HCT116 (cell line): ENCODE data around the gene ADAMTS20. TPM values are rescaled to one million over a fixed set of nuclear protein-coding genes. Genes with fewer than 3 reads are reported as not detected.

Source experiments
- ATAC-seq: fragments of 200-7000 bp; cut with Tn5 transposase; 2 replicates; pipeline ENCODE4 v1.9.1; 2020; ENCODE audit warnings: mild to moderate bottlenecking, moderate library complexity
- BruUV-seq: library from RNA; stranded (reverse); fragments of 400-500 nt; replicated peaks from 2 replicates; lab custom pipeline; 2021; lab: Mats Ljungman, UMichigan
- CTCF ChIA-PET: fragments of 300-600 bp; sonication (Branson Sonifier 250); formaldehyde crosslinking; loops from one replicate; lab custom pipeline; 2021; ENCODE audit warnings: antibody characterized with exemption; lab: Charles Lee
- POLR2A ChIA-PET: fragments of 300-600, 350-600 bp; sonication (Branson Sonifier 250); formaldehyde crosslinking; loops from one replicate; lab custom pipeline; 2021; ENCODE audit warnings: antibody characterized with exemption; lab: Charles Lee
- RAD21 ChIA-PET, 2 experiments: fragments of 300-600 bp; sonication (Branson Sonifier 250); formaldehyde crosslinking; loops; one replicate each; lab custom pipeline; 2023; ENCODE audit warnings: low total read pairs in 2 of 2; ENCODE audit not compliant: uncharacterized antibody in 2 of 2, unreplicated experiment in 2 of 2, low non-redundant PET in 1 of 2; lab: Charles Lee
- DNase-seq: peaks from one replicate; pipeline ENCODE4 v3.0.0-alpha.2; 2010; ENCODE audit warnings: low read depth, low spot score
- H2AFZ ChIP-seq: fragments of 200-600 bp; shearing (Covaris generic), sonication (generic); 2 replicates; pipeline ENCODE4 v1.6.1; 2017; ENCODE audit warnings: low read depth, mixed run types, mixed read lengths, antibody characterized with exemption, low read length; ENCODE audit not compliant: poor library complexity, severe bottlenecking
- H3K27ac ChIP-seq: 2 replicates; pipeline ENCODE4 v1.5.1; 2012; ENCODE audit warnings: low read depth, low read length
- H3K27me3 ChIP-seq: fragments of 200-600 bp; sonication (generic); 2 replicates; pipeline ENCODE4 v1.6.1; 2016; ENCODE audit warnings: mixed run types, low read length, mixed read lengths; ENCODE audit not compliant: insufficient read depth
- H3K36me3 ChIP-seq, 2 experiments: fragments of 200-500 bp in 1 of 2; fragments of 200-600 bp in 1 of 2; sonication (Bioruptor generic) in 1 of 2; sonication (generic) in 1 of 2; 2 replicates each; pipeline versions ENCODE4 v1.5.1 to v1.6.1; 2014 to 2016; ENCODE audit warnings: low read length in 2 of 2, inconsistent platforms in 1 of 2, mixed read lengths in 1 of 2, mixed run types in 1 of 2; ENCODE audit not compliant: insufficient read depth in 2 of 2, control insufficient read depth in 1 of 2
- H3K4me1 ChIP-seq, 2 experiments: fragments of 200-600 bp in 1 of 2; sonication (generic) in 1 of 2; 2 replicates each; pipeline versions ENCODE4 v1.5.1 to v1.6.1; 2012 to 2017; ENCODE audit warnings: low read length in 2 of 2, inconsistent platforms in 1 of 2, mild to moderate bottlenecking in 1 of 2, mixed read lengths in 1 of 2, mixed run types in 1 of 2, moderate library complexity in 1 of 2; ENCODE audit not compliant: insufficient read depth in 2 of 2, control insufficient read depth in 1 of 2
- H3K4me2 ChIP-seq: fragments of 200-600 bp; sonication (generic); 2 replicates; pipeline ENCODE4 v1.6.1; 2017; ENCODE audit warnings: mixed run types, low read length, mixed read lengths
- H3K4me3 ChIP-seq, 2 experiments: fragments of 200-600 bp in 1 of 2; sonication (generic) in 1 of 2; replicated peaks in 1 of 2; 2 replicates each; pipeline ENCODE4 v1.5.1; 2011 to 2016; ENCODE audit warnings: low read length in 2 of 2, control low read depth in 1 of 2, low read depth in 1 of 2, mild to moderate bottlenecking in 1 of 2, mixed read lengths in 1 of 2, mixed run types in 1 of 2
- H3K79me2 ChIP-seq: fragments of 200-600 bp; sonication (generic); 2 replicates; pipeline ENCODE4 v1.6.1; 2017; ENCODE audit warnings: mild to moderate bottlenecking, mixed run types, low read length, moderate library complexity, mixed read lengths; ENCODE audit not compliant: insufficient read depth
- H3K9ac ChIP-seq: fragments of 200-600 bp; sonication (generic); 2 replicates; pipeline ENCODE4 v1.6.1; 2016; ENCODE audit warnings: low read length, mixed read lengths
- H3K9me2 ChIP-seq: fragments of 200-600 bp; sonication (generic), shearing (Covaris generic); 2 replicates; pipeline ENCODE4 v1.6.1; 2017; ENCODE audit warnings: mixed run types, mild to moderate bottlenecking, moderate library complexity; ENCODE audit not compliant: insufficient read depth
- H3K9me3 ChIP-seq, 2 experiments: fragments of 200-500 bp in 1 of 2; fragments of 200-600 bp in 1 of 2; sonication (Bioruptor generic) in 1 of 2; sonication (generic) in 1 of 2; 2 replicates each; pipeline ENCODE4 v1.6.1; 2014 to 2017; ENCODE audit warnings: low read length in 2 of 2, mixed read lengths in 2 of 2, inconsistent platforms in 1 of 2, low read depth in 1 of 2, mild to moderate bottlenecking in 1 of 2, mixed run types in 1 of 2, moderate library complexity in 1 of 2; ENCODE audit not compliant: control insufficient read depth in 1 of 2, insufficient read depth in 1 of 2
- H4K20me1 ChIP-seq: fragments of 200-600 bp; sonication (generic), shearing (Covaris generic); 2 replicates; pipeline ENCODE4 v1.6.1; 2017; ENCODE audit warnings: mixed run types, mild to moderate bottlenecking, moderate library complexity; ENCODE audit not compliant: insufficient read depth
- CEBPB ChIP-seq: IDR thresholded peaks from 2 replicates; pipeline ENCODE4 v1.6.1; 2012; ENCODE audit warnings: low read depth
- EGR1 ChIP-seq: IDR thresholded peaks from 2 replicates; pipeline ENCODE4 v1.6.1; 2012; ENCODE audit warnings: low read depth
- EZH2phosphoT487 ChIP-seq: fragments of 200-600 bp; IDR thresholded peaks from 2 replicates; pipeline ENCODE4 v1.6.1; 2018; ENCODE audit warnings: antibody characterized with exemption, borderline replicate concordance
- FOSL1 ChIP-seq: IDR thresholded peaks from 2 replicates; pipeline ENCODE4 v1.6.1; 2012; ENCODE audit warnings: low read depth
- POLR2A ChIP-seq: IDR thresholded peaks from 2 replicates; pipeline ENCODE4 v1.7.0; 2011; ENCODE audit warnings: borderline replicate concordance; ENCODE audit not compliant: insufficient read depth, insufficient read length; ENCODE audit errors: extremely low read depth
- POLR2AphosphoS5 ChIP-seq: IDR thresholded peaks from 2 replicates; pipeline ENCODE4 v1.6.1; 2011; ENCODE audit warnings: mild to moderate bottlenecking, low read depth, low read length, moderate library complexity
- ZFX ChIP-seq: fragments of 450-650 bp; IDR thresholded peaks from 2 replicates; pipeline ENCODE4 v1.6.1; 2017
- intact Hi-C: fragments of 100-400 bp; cut with micrococcal nuclease; formaldehyde crosslinking; loops from 2 replicates; pipeline ENCODE4 v1.10.0; 2022
- total RNA-seq: library from RNA; stranded (reverse); gene quantifications from one replicate; pipeline ENCODE4 v1.2.1, GENCODE V29; 2021; ENCODE audit not compliant: unreplicated experiment
- TF ChIP-seq, protein P1 (sequence below): IDR thresholded peaks from 2 replicates; pipeline ENCODE4 v1.6.1; 2011; ENCODE audit warnings: mild to moderate bottlenecking, low read length, moderate library complexity; ENCODE audit not compliant: insufficient replicate concordance; ENCODE audit errors: extremely low read depth
- TF ChIP-seq, protein P2 (sequence below): IDR thresholded peaks from 2 replicates; pipeline ENCODE4 v1.6.1; 2012; ENCODE audit warnings: low read depth
- TF ChIP-seq, protein P3 (sequence below), 3 experiments: fragments of 200-600 bp in 1 of 3; sonication (generic) in 1 of 3; IDR thresholded peaks in 2 of 3; conservative IDR thresholded peaks in 1 of 3; 2 replicates each; pipeline ENCODE4 v1.5.1; 2012 to 2017; ENCODE audit warnings: low read depth in 2 of 3, low read length in 2 of 3, antibody characterized with exemption in 1 of 3, borderline replicate concordance in 1 of 3, control low read depth in 1 of 3, mild to moderate bottlenecking in 1 of 3, mixed read lengths in 1 of 3, mixed run types in 1 of 3, moderate library complexity in 1 of 3; ENCODE audit not compliant: insufficient read depth in 1 of 3

Gene ADAMTS20
- total RNA-seq, 1 experiment from 2014 or later: not detected

DNA sequence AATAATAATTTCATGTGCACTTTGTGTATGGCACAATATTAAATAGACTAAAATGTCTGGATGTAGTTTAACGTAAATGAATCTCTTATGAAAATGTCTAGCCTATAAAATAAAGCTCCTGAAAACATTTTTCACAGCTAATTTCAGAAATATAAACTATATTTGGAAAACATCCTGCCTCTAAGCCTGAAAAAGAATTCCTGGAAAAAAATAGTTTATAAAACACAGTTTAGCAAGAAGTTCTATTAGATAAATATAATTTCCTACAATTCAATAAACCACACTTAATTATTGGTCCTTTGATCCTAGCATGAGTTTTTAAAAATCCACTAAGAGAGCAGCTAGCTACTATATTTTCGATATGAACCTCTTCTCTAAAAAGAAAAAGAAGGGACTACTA lies 159.9 kb downstream of the ADAMTS20 start:
- H3K4me3 ChIP-seq: no peak overlapping the region
- DNase-seq (no peak), ATAC-seq (no peak)
- RAD21 ChIA-PET: no interaction called here
- TF ChIP-seq POLR2AphosphoS5: no peak
- TF ChIP-seq, protein P1, sequence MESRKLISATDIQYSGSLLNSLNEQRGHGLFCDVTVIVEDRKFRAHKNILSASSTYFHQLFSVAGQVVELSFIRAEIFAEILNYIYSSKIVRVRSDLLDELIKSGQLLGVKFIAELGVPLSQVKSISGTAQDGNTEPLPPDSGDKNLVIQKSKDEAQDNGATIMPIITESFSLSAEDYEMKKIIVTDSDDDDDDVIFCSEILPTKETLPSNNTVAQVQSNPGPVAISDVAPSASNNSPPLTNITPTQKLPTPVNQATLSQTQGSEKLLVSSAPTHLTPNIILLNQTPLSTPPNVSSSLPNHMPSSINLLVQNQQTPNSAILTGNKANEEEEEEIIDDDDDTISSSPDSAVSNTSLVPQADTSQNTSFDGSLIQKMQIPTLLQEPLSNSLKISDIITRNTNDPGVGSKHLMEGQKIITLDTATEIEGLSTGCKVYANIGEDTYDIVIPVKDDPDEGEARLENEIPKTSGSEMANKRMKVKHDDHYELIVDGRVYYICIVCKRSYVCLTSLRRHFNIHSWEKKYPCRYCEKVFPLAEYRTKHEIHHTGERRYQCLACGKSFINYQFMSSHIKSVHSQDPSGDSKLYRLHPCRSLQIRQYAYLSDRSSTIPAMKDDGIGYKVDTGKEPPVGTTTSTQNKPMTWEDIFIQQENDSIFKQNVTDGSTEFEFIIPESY: no peak
- H3K4me1 ChIP-seq: no peaks in the 10 kb centered on the region
- no peaks in the 10 kb centered on the region for H4K20me1 ChIP-seq
- H3K4me2 ChIP-seq: no peak overlapping the region
- H3K9me3 ChIP-seq: no peaks in the 10 kb centered on the region
- intact Hi-C loops: no loop called here
- CTCF ChIA-PET: no interaction called here
- H3K36me3 ChIP-seq: no peaks in the 10 kb centered on the region
- no peak overlapping the region for H3K9ac ChIP-seq
- no peaks in the 10 kb centered on the region for H3K79me2 ChIP-seq
- POLR2A ChIA-PET: no interaction called here
- no peaks in the 10 kb centered on the region for H3K9me2 ChIP-seq
- H3K27ac ChIP-seq: no peak overlapping the region
- BruUV-seq: no TSS peak
- no peak overlapping the region for H2AFZ ChIP-seq
- H3K27me3 ChIP-seq: no peaks in the 10 kb centered on the region

DNA sequence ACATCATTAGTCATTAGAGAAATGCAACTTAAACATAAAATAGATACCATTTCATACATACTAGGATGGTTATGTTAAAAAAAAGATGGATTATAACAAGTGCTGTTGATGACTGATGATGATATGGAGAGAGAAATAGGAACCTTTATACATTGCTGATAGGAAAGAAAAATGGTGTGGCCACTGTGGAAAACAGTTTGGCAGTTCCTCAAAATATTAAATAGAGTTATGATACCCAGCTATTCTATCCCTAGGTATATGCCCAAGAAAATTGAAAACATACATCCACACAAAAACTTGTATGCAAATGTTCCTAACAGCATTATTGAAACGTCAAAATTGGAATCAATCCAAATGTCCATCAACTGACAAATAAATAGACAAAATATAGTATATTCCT lies 170.1 kb downstream of the ADAMTS20 start:
- Histone ChIP-seq H3K4me2 (no peak overlapping the region), H3K4me1 (no peaks in the 10 kb centered on the region), H3K27ac (no peak overlapping the region), H3K4me3 (no peak overlapping the region), H3K9me3 (peaks cover 0 to 3% of the 10 kb centered on the region in 2 experiments; a peak in 1 of 4 replicates), H3K9ac (no peak overlapping the region), H3K9me2 (no peaks in the 10 kb centered on the region), H3K79me2 (no peaks in the 10 kb centered on the region), H3K36me3 (no peaks in the 10 kb centered on the region), H4K20me1 (no peaks in the 10 kb centered on the region), H2AFZ (no peak overlapping the region), H3K27me3 (no peaks in the 10 kb centered on the region)
- ChIA-PET RAD21 (no interaction called here), CTCF (no interaction called here), POLR2A (no interaction called here)
- BruUV-seq: no TSS peak
- intact Hi-C loops: no loop called here
- ATAC-seq: no peak
- DNase-seq: no peak
- TF ChIP-seq EGR1 (no peak), ZFX (no peak), FOSL1 (no peak), POLR2AphosphoS5 (no peak), EZH2phosphoT487 (no peak), CEBPB (no peak), POLR2A (no peak)
- TF ChIP-seq, protein P2, sequence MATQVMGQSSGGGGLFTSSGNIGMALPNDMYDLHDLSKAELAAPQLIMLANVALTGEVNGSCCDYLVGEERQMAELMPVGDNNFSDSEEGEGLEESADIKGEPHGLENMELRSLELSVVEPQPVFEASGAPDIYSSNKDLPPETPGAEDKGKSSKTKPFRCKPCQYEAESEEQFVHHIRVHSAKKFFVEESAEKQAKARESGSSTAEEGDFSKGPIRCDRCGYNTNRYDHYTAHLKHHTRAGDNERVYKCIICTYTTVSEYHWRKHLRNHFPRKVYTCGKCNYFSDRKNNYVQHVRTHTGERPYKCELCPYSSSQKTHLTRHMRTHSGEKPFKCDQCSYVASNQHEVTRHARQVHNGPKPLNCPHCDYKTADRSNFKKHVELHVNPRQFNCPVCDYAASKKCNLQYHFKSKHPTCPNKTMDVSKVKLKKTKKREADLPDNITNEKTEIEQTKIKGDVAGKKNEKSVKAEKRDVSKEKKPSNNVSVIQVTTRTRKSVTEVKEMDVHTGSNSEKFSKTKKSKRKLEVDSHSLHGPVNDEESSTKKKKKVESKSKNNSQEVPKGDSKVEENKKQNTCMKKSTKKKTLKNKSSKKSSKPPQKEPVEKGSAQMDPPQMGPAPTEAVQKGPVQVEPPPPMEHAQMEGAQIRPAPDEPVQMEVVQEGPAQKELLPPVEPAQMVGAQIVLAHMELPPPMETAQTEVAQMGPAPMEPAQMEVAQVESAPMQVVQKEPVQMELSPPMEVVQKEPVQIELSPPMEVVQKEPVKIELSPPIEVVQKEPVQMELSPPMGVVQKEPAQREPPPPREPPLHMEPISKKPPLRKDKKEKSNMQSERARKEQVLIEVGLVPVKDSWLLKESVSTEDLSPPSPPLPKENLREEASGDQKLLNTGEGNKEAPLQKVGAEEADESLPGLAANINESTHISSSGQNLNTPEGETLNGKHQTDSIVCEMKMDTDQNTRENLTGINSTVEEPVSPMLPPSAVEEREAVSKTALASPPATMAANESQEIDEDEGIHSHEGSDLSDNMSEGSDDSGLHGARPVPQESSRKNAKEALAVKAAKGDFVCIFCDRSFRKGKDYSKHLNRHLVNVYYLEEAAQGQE: no peak
- TF ChIP-seq, protein P3, sequence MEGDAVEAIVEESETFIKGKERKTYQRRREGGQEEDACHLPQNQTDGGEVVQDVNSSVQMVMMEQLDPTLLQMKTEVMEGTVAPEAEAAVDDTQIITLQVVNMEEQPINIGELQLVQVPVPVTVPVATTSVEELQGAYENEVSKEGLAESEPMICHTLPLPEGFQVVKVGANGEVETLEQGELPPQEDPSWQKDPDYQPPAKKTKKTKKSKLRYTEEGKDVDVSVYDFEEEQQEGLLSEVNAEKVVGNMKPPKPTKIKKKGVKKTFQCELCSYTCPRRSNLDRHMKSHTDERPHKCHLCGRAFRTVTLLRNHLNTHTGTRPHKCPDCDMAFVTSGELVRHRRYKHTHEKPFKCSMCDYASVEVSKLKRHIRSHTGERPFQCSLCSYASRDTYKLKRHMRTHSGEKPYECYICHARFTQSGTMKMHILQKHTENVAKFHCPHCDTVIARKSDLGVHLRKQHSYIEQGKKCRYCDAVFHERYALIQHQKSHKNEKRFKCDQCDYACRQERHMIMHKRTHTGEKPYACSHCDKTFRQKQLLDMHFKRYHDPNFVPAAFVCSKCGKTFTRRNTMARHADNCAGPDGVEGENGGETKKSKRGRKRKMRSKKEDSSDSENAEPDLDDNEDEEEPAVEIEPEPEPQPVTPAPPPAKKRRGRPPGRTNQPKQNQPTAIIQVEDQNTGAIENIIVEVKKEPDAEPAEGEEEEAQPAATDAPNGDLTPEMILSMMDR (IDR thresholded peaks at IDR 0.05 in 2 of 3, conservative IDR thresholded peaks at IDR 0.05 in 1 of 3; ENCODE audit: borderline replicate concordance in 1 of 3, insufficient read depth in 1 of 3, low read depth in 2 of 3, low read length in 2 of 3): no peak
